Activated CD4-positive, alpha-beta T cell treated with anti-CD3 and anti-CD28 coated beads, Interleukin-10, Interleukin-2, amounts not matched to agents 100 ng/mL and 50 ng/mL, durations not matched to agents 16 hours and 8 hours (primary cell): ENCODE results near the gene AGPS.
"Not testable (repeated sequence)": the region's sequence is repeated elsewhere in the genome, so short reads cannot be mapped to it uniquely, and the experiment has no call there.

Experiments used
- DNase-seq: peaks from one replicate; pipeline ENCODE4 v3.0.0-alpha.2; 2020

AGPS gene

GRCh38 chr2:177391822-177392372 is 676 bp upstream of the AGPS start:
- no peak for DNase-seq

- peak; percentile 42 for DNase-seq
Observed at GRCh38 chr2:177393203-177393755, 706 bp downstream of the AGPS start.

DNA sequence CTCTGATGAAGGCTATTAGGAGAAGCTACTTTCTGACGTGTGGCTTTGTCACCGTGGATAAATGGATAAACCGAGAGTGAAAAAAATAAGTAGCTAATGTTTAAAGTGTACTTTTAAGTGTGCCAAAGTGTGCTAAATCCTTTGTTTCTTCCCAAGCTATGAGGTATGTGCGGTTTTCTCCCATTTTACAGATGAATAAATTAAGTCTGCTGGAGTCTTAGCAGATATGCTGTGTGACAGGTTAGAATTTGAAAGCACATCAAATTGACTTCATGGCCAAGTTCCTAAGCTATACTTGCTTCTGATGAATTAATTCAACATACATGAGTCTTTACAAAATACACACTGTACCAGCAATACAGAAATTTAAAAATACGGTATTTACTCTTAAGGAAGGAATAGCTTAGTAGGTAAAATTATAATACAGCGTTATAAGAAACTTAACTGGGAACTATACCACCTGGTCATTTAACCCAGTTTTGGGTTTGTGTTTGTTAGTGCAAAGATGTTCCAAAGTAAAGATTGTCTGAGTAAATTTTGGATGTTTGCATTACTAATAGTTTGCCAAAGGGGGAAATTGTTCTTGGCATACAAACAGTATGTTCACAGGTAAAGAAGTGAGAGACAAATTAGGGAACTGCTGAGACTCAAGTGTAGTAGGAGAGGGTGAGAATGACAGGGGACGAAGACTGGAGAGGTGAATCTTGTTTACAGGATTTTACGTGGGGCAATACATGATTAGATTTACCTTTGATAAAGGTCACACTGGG is 1.4 kb downstream of the AGPS start:
- no peak for DNase-seq

DNA sequence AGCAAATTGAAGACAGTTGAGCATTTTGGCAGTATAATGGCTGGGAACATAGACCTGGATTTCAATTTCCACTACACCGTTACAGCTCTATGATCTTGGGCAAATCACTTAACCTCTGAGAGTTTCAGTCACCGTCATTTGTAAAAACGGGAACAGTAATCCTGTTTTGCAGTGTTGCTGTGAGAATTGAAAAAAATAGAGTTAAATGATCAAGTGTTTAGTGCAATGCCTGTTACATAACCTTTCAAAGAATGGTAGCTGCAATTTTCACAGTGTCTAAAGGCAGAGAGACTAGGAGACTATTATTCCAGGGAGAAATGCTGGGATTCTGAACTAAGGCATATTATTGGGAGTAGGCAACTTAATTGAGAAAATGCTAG is 2.0 kb downstream of the AGPS start:
- peak; percentile 16 for DNase-seq

GRCh38 chr2:177395351-177396065 is 2.9 kb downstream of the AGPS start:
- DNase-seq = no peak

DNA sequence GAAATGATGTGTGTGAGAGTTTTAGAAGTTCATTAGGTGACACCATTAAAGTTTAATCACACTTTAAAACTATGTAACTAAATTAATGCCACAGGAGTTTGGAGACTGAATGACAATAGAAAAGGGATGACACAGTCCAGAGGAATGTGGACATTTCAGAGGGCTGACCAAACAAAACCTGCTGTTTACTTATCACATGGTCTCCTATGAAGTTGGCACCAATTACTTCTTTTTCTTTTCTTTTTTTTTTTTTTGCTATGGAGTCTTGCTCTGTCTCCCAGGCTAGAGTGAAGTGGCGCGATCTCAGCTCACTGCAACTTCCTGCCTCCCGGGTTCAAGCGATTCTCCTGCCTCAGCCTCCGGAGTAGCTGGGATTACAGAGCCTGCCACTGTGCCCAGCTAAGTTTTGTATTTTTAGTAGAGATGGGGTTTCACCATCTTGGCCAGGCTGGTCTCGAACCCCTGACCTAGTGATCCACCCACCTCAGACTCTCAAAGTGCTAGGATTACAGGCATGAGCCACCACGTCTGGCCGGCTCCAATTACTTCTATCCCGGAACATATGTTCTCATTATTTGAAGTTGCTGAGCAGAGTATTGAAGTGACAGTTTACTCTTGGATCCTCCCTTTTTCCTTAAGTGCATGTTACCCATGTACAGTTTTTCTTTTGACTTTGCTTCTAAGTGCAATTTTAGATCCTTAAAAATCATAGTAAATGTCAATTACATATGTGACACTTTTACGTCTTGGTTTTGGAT is 4.3 kb downstream of the AGPS start:
- DNase-seq = no peak

DNA sequence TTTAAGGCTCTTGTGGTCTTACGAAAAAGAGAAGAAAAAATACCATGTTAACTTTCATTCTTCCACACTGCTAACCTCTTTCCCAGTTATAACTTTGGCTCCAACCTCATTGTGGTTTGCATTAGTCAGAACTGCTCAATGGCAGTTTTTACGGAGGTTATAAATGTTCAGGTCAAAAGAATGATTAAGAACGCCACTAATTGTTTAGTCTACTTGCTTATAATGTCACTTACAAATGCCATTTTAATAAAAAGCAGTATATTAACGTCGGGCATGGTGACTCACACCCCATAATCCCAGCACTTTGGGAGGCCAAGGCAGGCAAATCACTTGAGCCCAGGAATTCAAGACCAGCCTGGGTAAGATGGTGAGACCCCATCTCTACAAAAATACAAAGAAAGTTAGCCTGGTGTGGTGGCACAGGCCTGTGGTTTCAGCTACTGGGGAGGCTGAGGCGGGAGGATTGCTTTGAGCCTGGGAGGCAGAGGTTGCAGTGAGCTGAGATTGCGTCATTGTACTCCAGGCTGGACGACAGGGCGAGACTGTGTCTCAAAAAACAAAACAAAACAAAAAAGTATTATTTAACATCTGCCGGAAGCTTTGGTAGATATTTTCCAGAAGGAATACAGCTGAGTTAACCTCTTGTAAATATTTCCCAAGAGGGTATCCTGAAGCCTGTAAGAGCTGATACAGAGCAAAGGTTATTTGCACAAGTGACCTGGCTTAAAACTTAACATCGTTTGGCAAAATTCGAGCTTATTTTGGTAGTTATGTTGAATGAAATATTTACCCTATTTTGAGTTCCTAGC is 5.1 kb downstream of the AGPS start:
- peak; percentile 61 for DNase-seq

GRCh38 chr2:177398290-177398683 is 5.7 kb downstream of the AGPS start:
- DNase-seq = no peak

DNA sequence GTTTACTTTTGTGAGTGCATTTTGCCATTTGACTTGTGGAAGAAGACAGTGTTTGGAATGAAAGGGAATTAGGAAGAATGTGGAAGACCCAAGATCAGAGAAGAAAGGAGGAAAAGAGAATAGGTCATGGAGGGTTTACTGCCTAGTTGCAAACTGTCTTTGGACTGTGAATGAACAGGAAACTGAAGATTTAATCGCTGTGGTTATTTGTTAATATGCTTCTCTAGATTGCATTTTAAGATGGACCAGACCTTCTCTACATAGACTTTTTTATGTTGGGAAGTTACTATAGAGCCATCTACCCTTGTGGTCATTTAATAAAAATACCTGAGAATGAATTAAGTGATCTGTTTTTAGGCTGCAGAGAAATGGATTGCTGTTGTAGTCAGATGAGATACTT is 6.2 kb downstream of the AGPS start:
- DNase-seq = no peak

- DNase-seq = no peak
Observed at GRCh38 chr2:177399376-177399775, 6.8 kb downstream of the AGPS start.

- no peak for DNase-seq
Observed at GRCh38 chr2:177400337-177400923, 7.9 kb downstream of the AGPS start.

DNA sequence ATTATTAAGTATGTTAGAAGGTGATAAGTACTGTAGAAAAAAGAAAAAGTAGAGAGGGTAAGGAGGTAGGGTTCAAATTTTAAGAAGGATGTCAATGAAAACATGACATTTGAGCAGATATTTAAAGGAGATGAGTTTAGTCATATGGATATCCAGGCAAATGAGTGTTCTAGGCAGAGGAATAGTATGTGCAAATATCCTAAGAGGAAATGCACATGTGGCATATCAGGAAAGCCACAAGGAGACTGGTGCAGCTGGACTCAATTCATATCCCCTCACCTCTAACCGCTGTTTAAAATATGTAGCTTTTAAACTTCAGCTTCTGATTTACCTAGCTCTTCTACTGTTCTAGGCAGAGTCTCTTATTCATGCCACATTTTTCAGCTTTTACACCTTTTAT is 9.5 kb downstream of the AGPS start:
- DNase-seq = no peak

DNA sequence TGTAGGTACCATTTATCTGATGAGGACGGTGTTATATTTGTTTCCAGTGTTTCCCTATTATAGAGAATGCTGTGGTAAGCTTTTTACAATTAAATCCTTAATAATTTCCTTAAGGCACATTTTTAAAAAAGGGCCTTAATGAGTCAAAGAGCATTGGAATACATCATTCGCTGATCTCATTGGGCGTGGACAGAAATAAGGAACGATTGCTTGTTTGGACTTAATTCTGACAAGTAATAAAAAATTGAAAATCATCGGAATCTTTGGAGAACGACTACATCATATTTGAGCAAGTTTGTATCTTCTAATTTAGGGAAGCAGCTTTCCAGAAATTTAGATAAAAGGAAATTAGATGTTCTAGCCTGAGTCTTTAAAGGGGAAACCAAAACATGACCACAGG is 11.3 kb downstream of the AGPS start:
- no peak for DNase-seq

DNA sequence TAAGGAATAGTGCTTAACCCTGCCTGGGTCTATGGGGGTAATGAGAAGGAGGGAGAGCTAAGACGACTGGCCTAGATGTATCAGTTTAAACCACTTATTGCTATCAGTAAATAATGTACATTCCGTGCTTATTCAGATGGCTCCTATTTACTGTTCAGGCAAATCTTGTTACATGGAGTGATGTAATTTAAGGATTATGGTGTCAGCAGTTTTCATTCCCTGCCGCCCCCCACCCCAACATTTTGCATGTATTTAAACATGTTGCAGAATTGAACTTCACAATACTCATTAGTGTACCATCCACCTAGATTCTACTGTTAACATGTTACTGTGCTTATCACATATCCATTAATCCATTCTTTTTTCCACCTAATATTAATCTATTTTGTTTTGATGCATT is 11.7 kb downstream of the AGPS start:
- DNase-seq = no peak

DNA sequence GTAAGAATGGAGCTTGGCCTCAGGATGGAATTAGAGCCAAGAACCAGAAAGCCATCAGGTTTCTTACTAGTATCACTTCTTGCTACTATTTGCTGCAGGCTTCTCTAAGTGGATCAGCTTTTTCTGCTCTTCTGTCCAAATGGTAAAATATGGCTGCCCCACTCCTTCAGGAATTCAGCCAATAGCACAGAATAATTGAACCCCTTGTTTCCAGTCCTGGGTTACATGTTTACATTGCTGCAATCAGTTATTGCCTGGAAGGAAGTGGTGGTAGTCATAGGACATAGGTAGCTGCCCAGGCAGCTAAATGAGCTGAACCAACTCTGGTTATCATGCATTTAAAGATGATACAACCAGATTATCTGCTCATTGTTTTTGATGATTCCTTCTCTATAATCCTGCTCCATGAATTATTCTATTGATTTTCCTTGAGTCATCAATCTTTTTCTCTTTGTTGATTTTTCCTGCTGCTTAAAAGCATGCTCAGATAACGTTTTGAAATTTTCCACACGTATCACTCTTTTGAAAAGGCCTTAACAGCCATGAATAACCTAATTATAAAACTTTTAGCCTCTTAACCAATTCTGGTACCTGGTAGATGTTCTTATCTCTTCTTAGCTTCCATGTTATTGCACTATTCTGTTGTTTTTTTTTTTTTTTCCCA is 12.6 kb downstream of the AGPS start:
- DNase-seq = no peak

DNA sequence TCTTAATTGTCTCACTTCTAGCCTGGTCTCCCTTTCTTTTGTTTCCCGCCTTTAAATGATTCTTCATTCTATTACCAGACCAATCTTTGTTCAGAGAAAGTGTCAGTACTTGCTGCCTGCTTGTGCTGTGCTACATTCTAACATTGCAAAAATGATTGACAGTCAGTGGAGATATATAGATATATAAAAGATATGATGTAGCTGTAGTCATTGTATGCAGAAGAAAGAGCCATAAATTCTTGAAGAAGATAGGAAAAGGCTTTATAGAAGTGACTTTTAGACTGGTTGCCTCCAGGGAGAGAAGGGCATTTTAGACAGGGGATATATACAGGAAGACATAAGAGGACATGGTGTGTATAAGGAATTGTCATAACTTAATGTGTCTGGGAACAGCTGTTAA is 13.6 kb downstream of the AGPS start:
- no peak for DNase-seq

- no peak for DNase-seq
Observed at GRCh38 chr2:177407031-177407430, 14.5 kb downstream of the AGPS start.

GRCh38 chr2:177410629-177411028 is 18.1 kb downstream of the AGPS start:
- DNase-seq = not testable (repeated sequence)

- DNase-seq = no peak
Observed at GRCh38 chr2:177413703-177414102, 21.1 kb downstream of the AGPS start.

- DNase-seq = no peak
Observed at GRCh38 chr2:177419274-177419673, 26.7 kb downstream of the AGPS start.

DNA sequence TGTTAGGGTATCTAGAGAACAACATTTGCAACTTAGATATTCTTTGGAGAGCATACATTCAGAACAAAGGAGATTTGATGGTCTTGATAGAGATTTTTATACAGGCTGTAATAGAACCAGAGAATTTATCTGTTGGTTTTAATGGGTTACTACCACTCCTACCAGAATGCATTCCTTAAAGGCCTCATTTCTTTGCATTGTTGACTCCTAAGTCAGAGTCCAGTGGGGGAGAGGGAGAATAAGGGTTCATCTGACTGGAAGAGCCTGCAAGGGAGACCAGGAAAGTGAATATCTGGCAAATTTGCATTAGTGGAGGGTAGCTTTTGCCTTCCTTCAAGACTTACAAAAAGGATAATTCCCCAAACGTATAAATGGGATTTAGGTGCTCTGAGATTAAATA is 29.7 kb downstream of the AGPS start:
- DNase-seq = no peak
